Stimulated activated CD4-positive, alpha-beta T cell treated with anti-CD3 and anti-CD28 coated beads, TNF-alpha, amount 100 ng/mL, for 48 hours (primary cell): Measurements from ENCODE around the gene UBASH3A.

Experiments
- DNase-seq, 3 donors: peaks; one replicate each; pipeline ENCODE4 v3.0.0-alpha.2; 2020; ENCODE audit warnings: low read depth in 3 of 3

Gene UBASH3A

DNA sequence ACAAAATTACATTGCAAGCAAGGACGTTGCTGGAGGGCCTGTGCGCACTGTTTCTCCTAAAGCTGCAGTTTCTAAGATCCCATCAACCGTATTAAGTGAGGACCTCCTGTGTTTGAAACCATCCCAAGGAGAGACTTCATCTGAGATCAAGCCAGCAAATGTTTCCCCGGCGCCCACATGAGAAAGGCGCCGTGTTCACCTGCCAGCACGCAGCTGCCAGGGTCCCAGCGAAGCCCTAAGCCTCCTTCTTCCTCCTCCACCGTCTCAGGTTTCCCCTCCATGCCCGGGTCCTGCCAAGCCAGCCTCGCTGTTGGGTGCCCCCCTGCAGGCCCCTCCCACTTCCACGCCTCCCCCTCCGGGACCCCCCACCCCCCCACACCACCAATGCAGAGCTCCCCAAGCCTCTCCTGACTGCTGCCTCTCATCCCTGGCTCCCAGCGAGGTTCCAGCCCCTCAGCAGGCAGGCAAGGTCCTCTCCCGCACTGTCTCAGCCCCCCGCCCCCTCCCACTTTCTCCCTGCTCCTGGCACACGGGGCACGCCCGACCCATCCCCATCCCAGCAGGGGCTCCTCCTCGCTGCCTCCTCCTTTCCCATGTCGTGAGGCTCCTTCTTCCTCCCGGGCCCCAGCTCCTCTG is 28.7 kb upstream of the UBASH3A start:
- no peak for DNase-seq

GRCh38 chr21:42375506-42375905 is 28.2 kb upstream of the UBASH3A start:
- no peak for DNase-seq

- no peak for DNase-seq
These were observed 27.8 kb upstream of the UBASH3A start for GRCh38 chr21:42375966-42376337.

- DNase-seq = no peak
These were observed 27.2 kb upstream of the UBASH3A start for GRCh38 chr21:42376338-42376982.

DNA sequence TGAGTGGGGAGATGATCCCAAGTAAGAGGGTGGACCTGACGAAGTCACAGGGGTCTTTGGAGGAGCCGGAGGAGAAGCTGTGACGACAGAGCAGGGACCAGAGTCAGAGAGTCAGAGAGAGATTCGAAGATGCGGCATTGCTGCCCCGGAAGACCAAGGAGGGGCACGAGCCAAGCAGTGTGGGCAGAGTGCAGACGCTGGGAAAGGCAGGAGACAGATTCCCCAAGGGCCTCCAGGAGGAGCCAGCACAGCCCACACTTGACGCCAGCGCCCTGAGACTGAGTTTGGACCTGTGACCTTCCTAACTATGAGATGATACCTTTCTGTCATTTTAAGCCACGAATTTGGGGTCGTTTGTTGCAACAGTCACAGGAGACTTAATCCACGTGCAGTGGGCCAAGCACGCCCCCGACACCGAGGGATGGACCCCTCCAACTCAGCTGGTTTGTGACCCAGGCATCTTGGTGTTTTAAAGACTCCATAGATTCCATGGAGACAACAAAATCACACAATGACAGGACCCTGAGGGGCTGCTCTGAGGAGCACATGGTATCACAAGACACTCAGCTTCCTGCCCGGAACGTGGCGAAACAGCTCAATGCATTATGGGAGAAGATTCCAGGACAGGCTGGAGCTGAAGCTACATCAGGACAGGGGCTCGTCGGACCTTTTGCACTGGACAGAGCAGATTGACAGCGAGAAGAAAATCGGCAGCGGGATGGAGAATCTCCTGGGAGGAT is 26.3 kb upstream of the UBASH3A start:
- no peak for DNase-seq

GRCh38 chr21:42377951-42378340 is 25.8 kb upstream of the UBASH3A start:
- DNase-seq = no peak

- no peak for DNase-seq
These were observed 25.3 kb upstream of the UBASH3A start for GRCh38 chr21:42378418-42378817.

DNA sequence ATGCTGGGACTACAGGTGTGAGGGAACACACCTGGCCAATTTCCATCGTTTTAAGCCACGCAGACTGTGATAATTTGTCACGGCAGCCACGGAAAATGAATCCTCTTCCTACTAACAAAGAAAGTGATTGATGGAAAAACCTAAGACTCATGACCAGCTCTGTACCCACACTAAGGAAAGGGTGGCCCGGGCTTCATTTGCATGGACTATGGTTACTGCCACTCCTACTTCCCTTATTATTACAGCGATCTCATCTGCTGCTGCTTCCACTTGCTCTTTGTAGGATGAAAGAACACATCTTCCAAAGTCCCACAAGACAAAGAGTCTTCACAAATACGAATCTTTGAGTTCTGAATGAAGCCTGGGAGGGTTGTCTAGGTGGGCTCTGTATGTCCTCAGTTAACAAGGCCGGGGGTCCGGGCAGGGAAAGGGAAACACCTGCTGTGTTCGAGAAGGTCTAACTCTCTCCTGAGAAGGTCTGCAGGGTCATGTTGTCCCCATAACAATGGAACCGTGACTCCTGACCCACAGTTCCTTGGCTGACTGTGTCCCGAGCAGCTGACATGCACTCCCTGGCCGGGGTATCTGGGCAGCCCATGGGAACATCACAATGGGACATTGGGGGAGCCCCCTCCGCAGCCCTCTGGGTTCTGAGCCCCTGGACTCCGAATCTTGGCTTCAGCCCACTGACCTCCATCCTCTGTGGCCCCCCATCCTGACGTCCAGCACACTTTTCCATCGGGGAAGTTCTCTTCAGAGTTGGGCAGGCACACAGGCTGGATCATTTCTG is 24.1 kb upstream of the UBASH3A start:
- no peak for DNase-seq

DNA sequence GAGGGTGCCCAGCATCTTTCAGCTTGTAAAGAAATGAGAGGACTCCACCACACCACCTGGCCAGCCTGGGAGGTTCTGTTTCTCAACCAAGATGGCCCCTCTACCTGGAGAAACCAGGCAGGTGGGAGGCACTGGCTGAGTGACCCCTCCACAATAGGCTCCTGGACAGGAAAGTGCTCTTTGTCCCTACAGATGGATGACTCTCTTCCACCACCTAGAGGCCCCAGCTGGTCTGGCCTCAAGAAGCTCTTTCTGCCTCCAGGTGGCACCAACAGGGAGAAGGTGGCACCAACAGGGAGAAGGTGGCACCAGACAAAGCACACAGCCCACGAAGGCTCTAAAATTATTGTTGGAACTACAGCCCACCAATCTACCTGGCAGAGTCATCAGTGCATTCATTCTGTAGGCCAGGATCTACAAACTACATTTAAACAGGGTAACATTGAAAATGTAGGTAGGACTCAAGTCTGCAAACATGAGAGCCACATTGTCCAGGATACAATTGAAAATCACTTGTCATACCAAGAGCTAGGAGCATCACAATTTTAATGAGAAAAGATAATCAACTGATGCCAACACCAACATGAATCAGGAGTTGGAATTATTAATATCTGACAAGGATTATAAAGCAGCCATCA is 22.2 kb upstream of the UBASH3A start:
- no peak for DNase-seq

GRCh38 chr21:42382915-42383314 is 20.8 kb upstream of the UBASH3A start:
- DNase-seq = no peak

GRCh38 chr21:42383331-42383730 is 20.4 kb upstream of the UBASH3A start:
- no peak for DNase-seq

DNA sequence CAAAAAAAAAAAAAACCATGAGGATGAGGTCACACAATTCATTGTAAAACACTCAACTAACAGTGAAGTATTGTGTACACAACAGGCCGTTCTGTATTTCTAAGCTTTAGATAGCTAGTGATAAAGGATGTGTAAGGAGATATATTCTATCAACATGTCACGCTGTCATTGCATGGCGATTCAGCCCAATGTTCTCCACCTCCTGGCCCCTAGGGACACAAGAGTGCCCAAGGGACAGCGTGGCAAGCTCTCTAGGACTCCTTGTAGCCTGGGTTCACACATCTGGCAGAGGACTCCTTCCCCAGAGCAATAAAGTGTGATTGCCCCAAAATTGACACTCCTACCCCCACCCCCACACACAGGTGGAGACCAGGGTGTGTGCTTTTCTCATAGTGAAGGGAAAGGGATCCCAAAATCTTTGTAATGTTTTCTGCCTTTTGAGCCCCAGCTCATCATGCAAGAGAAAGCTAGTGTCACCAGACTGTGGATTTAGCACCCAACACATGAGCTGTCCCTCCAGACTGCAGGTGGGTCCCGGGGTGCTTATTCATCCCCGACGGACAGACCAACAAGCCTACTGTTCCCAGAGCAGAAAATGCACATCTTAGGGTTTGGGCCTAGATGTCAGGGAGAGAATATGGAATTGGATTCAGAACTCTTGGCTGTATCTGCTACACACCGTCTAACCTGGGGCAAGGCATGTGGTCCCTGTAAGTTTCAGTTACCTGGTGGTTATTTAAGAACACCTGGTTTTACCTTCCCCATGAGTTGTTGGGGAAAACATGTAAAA is 19.4 kb upstream of the UBASH3A start:
- no peak for DNase-seq

GRCh38 chr21:42384989-42385388 is 18.7 kb upstream of the UBASH3A start:
- no peak for DNase-seq

DNA sequence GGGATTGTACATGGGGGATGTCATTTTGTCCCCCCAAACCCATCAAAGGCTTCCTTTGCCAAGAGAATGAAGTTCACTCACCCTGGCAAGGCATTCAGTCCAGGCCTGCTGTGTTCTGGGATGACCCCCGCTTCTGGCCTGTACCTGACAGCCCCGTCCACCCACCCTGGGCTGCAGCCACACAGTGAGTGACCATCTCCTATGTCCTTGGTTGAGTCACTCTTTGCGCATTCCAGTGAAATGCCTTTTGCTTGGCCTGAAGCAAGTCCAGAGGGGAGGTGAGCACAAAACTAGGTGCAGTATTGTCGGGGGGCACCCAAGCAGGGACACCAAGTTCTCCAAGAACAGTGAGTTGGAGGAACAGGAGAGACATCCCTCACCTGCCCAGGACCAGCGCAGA is 18.1 kb upstream of the UBASH3A start:
- no peak for DNase-seq

DNA sequence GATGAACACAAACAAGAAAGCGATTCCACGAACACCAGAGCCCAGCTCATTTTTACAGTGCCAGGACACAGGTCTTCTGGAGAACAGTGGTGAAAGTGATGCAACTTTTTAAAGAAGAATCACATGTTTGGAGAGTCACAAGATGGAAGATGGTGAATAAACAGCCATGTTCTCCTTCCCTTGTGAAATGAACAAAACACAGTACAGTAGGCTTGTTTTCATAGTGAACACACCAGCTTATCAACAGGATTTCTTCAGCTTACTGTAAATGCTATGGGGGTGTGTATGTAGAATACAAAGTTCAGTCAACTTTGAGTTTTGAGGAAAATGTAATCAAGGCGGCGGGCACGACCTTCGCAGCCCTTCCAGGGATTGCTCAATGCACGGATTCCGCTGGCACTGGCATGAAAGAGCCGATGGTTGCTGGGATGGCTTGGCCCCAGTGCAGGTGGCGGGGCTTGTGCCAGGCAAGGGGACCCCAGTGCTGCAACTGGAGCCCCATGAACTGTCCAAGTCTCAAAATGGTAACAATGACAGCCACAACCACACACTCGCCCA is 17.6 kb upstream of the UBASH3A start:
- DNase-seq = no peak

DNA sequence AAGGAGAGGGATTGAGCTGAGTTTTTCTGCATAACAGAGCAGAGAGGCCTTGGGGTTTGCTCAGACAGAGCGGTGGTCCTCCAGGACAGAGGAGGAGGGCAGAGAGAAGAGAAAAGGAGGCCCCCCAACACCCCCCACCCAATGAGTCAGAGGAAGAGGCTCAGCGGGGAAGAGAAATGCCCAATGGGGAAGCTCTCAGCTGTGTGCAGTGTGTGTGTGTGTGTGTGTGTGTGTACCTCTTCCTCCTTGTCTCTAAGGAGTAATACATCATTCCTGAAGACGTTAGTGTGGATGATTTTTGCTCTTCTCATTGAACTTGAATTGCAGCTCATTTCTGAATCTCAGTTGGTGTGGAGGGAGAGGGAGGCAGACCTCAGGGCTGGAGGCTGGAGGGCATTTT is 16.5 kb upstream of the UBASH3A start:
- DNase-seq = no peak

DNA sequence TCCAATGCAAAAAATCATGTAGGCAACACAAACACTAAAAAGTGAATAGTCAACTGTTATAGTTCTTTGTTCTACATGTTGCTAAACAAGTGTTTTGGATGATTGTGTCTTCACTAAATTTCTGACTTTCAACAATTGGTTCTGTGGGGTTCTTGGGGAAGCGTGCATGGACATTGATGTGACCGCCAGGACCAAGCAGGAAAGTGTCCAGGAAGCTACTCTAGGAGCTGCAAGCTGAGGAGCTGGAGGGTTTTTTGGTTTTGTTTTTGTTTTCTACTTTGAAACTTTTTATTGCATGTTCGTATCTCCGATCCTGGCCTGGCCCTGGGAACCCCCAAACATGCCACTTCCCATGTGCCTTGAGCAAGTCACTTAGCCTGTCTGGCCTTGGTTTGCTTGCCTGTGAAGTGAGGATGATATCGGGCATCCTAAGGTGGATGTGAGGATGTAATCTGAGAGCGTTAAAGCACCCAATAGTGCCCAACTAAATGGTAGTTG is 15.8 kb upstream of the UBASH3A start:
- DNase-seq = no peak

- DNase-seq = no peak
These were observed 14.8 kb upstream of the UBASH3A start for GRCh38 chr21:42388740-42389448.

GRCh38 chr21:42389449-42389835 is 14.3 kb upstream of the UBASH3A start:
- DNase-seq = no peak

DNA sequence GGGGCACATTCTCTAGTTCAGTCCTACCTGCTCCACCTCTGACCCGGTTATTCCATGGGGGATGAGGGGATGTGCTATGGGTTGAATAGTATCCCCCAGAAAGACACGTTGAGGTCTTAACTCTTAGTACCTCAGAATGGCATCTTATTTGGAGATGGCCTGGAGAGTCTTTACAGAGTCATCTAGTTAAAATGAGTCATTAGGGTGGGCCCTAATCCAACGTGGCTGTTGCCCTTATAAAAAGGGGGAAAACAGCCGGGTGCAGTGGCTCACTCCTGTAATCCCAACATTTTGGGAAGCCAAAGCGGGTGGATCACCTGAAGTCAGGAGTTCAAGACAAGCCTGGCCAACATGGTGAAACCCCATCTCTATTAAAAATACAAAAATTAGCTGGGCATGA is 13.5 kb upstream of the UBASH3A start:
- DNase-seq = no peak
